SW 1271 (cell line): ENCODE data around the gene BPIFB3.
"Not testable (repeated sequence)": the region's sequence is repeated elsewhere in the genome, so short reads cannot be mapped to it uniquely, and the experiment has no call there.

Experiments used
- DNase-seq, 2 experiments: peaks; one replicate each; lab custom pipeline; 2025; lab: John Stamatoyannopoulos, UW

BPIFB3 gene

GRCh38 chr20:33120934-33121333 is 67.2 kb downstream of the BPIFB3 start:
- DNase-seq = no peak

GRCh38 chr20:33122297-33122696 is 68.6 kb downstream of the BPIFB3 start:
- DNase-seq = not testable (repeated sequence)
